Fibroblast of lung (primary cell): ENCODE data around the gene PLEKHA6.

Experiments
- EZH2 ChIP-seq: IDR thresholded peaks from 2 replicates; pipeline ENCODE4 v1.5.1; 2012; ENCODE audit warnings: low read length, control low read depth, mild to moderate bottlenecking; ENCODE audit errors: missing control alignments
- TF ChIP-seq, protein P1 (sequence below), 2 donors: IDR thresholded peaks in 1 of 2; conservative IDR thresholded peaks in 1 of 2; 1 replicate in 1 of 2; 2 replicates in 1 of 2; pipeline ENCODE4 v1.5.1; 2011 to 2012; ENCODE audit warnings: low read length in 2 of 2, control low read depth in 1 of 2, inconsistent platforms in 1 of 2, low read depth in 1 of 2, mild to moderate bottlenecking in 1 of 2

DNA sequence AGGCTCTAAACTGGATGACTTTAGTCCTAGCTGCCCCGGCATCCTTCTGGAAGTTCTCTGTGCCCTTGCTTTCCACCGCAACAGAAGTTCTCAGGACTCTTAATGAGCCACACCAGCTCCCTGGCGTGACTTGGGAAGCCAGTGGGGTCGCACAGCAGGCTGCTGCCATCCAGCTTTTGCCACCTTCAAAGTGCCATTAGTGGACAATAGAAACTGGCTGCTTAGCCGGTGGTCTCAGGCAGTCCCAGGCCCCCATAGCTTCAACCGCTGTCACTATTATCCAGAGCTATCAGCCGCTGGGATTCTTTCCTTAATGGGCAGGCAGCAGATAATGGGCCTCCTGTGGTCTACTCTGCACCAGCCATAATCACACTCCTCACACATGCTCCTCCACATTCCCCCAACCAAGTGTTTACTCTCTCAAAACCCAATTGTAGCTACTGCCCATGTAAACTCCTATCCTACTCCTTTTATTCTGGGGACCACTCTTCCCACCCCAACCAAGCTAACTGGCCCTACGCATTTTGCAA, 37.3 kb downstream of the PLEKHA6 start:
- TF ChIP-seq, protein P1, sequence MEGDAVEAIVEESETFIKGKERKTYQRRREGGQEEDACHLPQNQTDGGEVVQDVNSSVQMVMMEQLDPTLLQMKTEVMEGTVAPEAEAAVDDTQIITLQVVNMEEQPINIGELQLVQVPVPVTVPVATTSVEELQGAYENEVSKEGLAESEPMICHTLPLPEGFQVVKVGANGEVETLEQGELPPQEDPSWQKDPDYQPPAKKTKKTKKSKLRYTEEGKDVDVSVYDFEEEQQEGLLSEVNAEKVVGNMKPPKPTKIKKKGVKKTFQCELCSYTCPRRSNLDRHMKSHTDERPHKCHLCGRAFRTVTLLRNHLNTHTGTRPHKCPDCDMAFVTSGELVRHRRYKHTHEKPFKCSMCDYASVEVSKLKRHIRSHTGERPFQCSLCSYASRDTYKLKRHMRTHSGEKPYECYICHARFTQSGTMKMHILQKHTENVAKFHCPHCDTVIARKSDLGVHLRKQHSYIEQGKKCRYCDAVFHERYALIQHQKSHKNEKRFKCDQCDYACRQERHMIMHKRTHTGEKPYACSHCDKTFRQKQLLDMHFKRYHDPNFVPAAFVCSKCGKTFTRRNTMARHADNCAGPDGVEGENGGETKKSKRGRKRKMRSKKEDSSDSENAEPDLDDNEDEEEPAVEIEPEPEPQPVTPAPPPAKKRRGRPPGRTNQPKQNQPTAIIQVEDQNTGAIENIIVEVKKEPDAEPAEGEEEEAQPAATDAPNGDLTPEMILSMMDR (conservative IDR thresholded peaks at IDR 0.05 in 1 of 2, IDR thresholded peaks at IDR 0.05 in 1 of 2; ENCODE audit: low read depth in 1 of 2, low read length in 2 of 2) = no peak
- no peak for TF ChIP-seq EZH2
